H9 (cell line): Measurements from ENCODE around the gene SLC4A7. TPM values are rescaled to one million over a fixed set of nuclear protein-coding genes. Genes with fewer than 3 reads are reported as not detected.

Experiments
- DNase-seq: peaks from one replicate; pipeline ENCODE4 v3.0.0-alpha.2; 2017
- H2AFZ ChIP-seq: one replicate; pipeline ENCODE4 v1.6.1; 2013; ENCODE audit warnings: mild to moderate bottlenecking, low read length, control low read depth, moderate library complexity
- H2AK5ac ChIP-seq: 2 replicates; pipeline ENCODE4 v1.6.1; 2013; ENCODE audit warnings: low read length, control low read depth, mixed read lengths; ENCODE audit not compliant: insufficient read length
- H2BK120ac ChIP-seq: one replicate; pipeline ENCODE4 v1.6.1; 2013; ENCODE audit warnings: low read depth, mild to moderate bottlenecking, low read length, control low read depth, inconsistent platforms; ENCODE audit not compliant: poor library complexity, severe bottlenecking
- H2BK12ac ChIP-seq: 2 replicates; pipeline ENCODE4 v1.6.1; 2013; ENCODE audit warnings: low read length, control low read depth, mixed read lengths, low read depth; ENCODE audit not compliant: insufficient read length
- H2BK15ac ChIP-seq: 2 replicates; pipeline ENCODE4 v1.6.1; 2013; ENCODE audit warnings: low read depth, low read length, control low read depth
- H2BK20ac ChIP-seq: one replicate; pipeline ENCODE4 v1.6.1; 2013; ENCODE audit warnings: low read depth, mild to moderate bottlenecking, low read length, control low read depth, inconsistent platforms; ENCODE audit not compliant: poor library complexity, severe bottlenecking
- H2BK5ac ChIP-seq: 2 replicates; pipeline ENCODE4 v1.6.1; 2013; ENCODE audit warnings: low read length, control low read depth, mixed read lengths; ENCODE audit not compliant: insufficient read length
- H3K14ac ChIP-seq: 2 replicates; pipeline ENCODE4 v1.6.1; 2013; ENCODE audit warnings: low read length, control low read depth; ENCODE audit not compliant: insufficient read depth
- H3K18ac ChIP-seq: 2 replicates; pipeline ENCODE4 v1.6.1; 2013; ENCODE audit warnings: low read depth, mild to moderate bottlenecking, mixed read lengths, low read length, control low read depth; ENCODE audit not compliant: insufficient read length
- H3K23ac ChIP-seq: 2 replicates; pipeline ENCODE4 v1.6.1; 2013; ENCODE audit warnings: low read length, control low read depth, mixed read lengths, low read depth; ENCODE audit not compliant: insufficient read length
- H3K23me2 ChIP-seq: 2 replicates; pipeline ENCODE4 v1.6.1; 2013; ENCODE audit warnings: low read depth, mild to moderate bottlenecking, mixed read lengths, low read length, control low read depth; ENCODE audit not compliant: insufficient read length, poor library complexity, severe bottlenecking
- H3K27ac ChIP-seq: 2 replicates; pipeline ENCODE4 v1.5.1; 2013; ENCODE audit warnings: low read length, control low read depth, mixed read lengths, low read depth; ENCODE audit not compliant: insufficient read length
- H3K27me3 ChIP-seq: 2 replicates; pipeline ENCODE4 v1.6.1; 2013; ENCODE audit warnings: low read length, control low read depth, inconsistent platforms; ENCODE audit not compliant: insufficient read depth
- H3K4ac ChIP-seq: 2 replicates; pipeline ENCODE4 v1.6.1; 2013; ENCODE audit warnings: low read depth, mild to moderate bottlenecking, control low read depth, inconsistent platforms, low read length, moderate library complexity
- H3K4me1 ChIP-seq: 2 replicates; pipeline ENCODE4 v1.6.1; 2013; ENCODE audit warnings: low read length, control low read depth, inconsistent platforms; ENCODE audit not compliant: insufficient read depth
- H3K4me2 ChIP-seq: 2 replicates; pipeline ENCODE4 v1.6.1; 2013; ENCODE audit warnings: low read length, control low read depth, mixed read lengths; ENCODE audit not compliant: insufficient read length, insufficient read depth
- H3K56ac ChIP-seq: 2 replicates; pipeline ENCODE4 v1.6.1; 2013; ENCODE audit warnings: low read depth, mild to moderate bottlenecking, mixed read lengths, low read length, control low read depth; ENCODE audit not compliant: insufficient read length
- H3K79me1 ChIP-seq: 2 replicates; pipeline ENCODE4 v1.6.1; 2013; ENCODE audit warnings: low read depth, mild to moderate bottlenecking, moderate library complexity, low read length, control low read depth, inconsistent platforms; ENCODE audit not compliant: insufficient read depth, poor library complexity, severe bottlenecking
- H3K79me2 ChIP-seq: 2 replicates; pipeline ENCODE4 v1.6.1; 2013; ENCODE audit warnings: low read length, control low read depth, inconsistent platforms; ENCODE audit not compliant: insufficient read depth
- H3K9ac ChIP-seq: 2 replicates; pipeline ENCODE4 v1.6.1; 2013; ENCODE audit warnings: low read length, control low read depth, mixed read lengths; ENCODE audit not compliant: insufficient read length; ENCODE audit errors: extremely low read depth
- H3K9me3 ChIP-seq: one replicate; pipeline ENCODE4 v1.6.1; 2013; ENCODE audit warnings: low read depth, low read length, inconsistent platforms; ENCODE audit not compliant: control insufficient read depth
- H3T11ph ChIP-seq: one replicate; pipeline ENCODE4 v1.6.1; 2013; ENCODE audit warnings: mild to moderate bottlenecking, low read length, control low read depth, inconsistent platforms
- H4K20me1 ChIP-seq: one replicate; pipeline ENCODE4 v1.6.1; 2013; ENCODE audit not compliant: control insufficient read depth, insufficient read length, insufficient read depth
- H4K5ac ChIP-seq: 2 replicates; pipeline ENCODE4 v1.6.1; 2013; ENCODE audit warnings: low read depth, mild to moderate bottlenecking, mixed read lengths, low read length, control low read depth; ENCODE audit not compliant: insufficient read length
- H4K8ac ChIP-seq: replicated peaks from 2 replicates; pipeline ENCODE4 v1.6.1; 2013; ENCODE audit warnings: low read length, control low read depth, mixed read lengths, low read depth; ENCODE audit not compliant: insufficient read length
- H4K91ac ChIP-seq: 2 replicates; pipeline ENCODE4 v1.6.1; 2013; ENCODE audit warnings: low read depth, mild to moderate bottlenecking, moderate library complexity, mixed read lengths, low read length, control low read depth; ENCODE audit not compliant: insufficient read length
- H3K27ac Mint-ChIP-seq, 3 experiments: 2 replicates in 2 of 3; 3 replicates in 1 of 3; pipeline ENCODE4 v1.8.0; 2020 to 2021; ENCODE audit warnings: mixed read lengths in 3 of 3, mild to moderate bottlenecking in 1 of 3, moderate library complexity in 1 of 3
- H3K27me3 Mint-ChIP-seq: 2 replicates; pipeline ENCODE4 v1.8.0; 2021; ENCODE audit warnings: low read depth, mild to moderate bottlenecking, moderate library complexity, mixed read lengths
- H3K36me3 Mint-ChIP-seq, 3 experiments: 2 replicates in 2 of 3; 3 replicates in 1 of 3; pipeline ENCODE4 v1.8.0; 2020 to 2021; ENCODE audit warnings: low read depth in 3 of 3, mixed read lengths in 3 of 3; ENCODE audit not compliant: insufficient read depth in 1 of 3
- H3K4me1 Mint-ChIP-seq, 2 experiments: 2 replicates each; pipeline ENCODE4 v1.8.0; 2020; ENCODE audit warnings: mixed read lengths in 2 of 2
- H3K4me3 Mint-ChIP-seq, 2 experiments: 2 replicates in 1 of 2; 3 replicates in 1 of 2; pipeline ENCODE4 v1.8.0; 2020 to 2021; ENCODE audit warnings: mild to moderate bottlenecking in 2 of 2, mixed read lengths in 2 of 2, moderate library complexity in 1 of 2
- H3K9me3 Mint-ChIP-seq, 2 experiments: 2 replicates in 1 of 2; 3 replicates in 1 of 2; pipeline ENCODE4 v1.8.0; 2020; ENCODE audit warnings: mild to moderate bottlenecking in 2 of 2, mixed read lengths in 2 of 2, moderate library complexity in 1 of 2
- CTCF ChIP-seq: fragments of 200-600 bp; sonication (generic); conservative IDR thresholded peaks from 3 replicates; pipeline ENCODE4 v1.8.0; 2021; ENCODE audit warnings: antibody characterized with exemption, mild to moderate bottlenecking
- WGBS: extraction: QIAGEN DNeasy Blood & Tissue Kit; methylation state at CpG from one replicate; pipeline ENCODE4 v1.1.7; 2013; ENCODE audit warnings: missing lambda C conversion rate, low lambda C conversion rate, mixed read lengths; ENCODE audit not compliant: insufficient read length; ENCODE audit errors: extremely low coverage; 5-methylcytosine and 5-hydroxymethylcytosine counted together
- total RNA-seq: library from RNA; stranded (reverse); gene quantifications from 2 replicates; pipeline ENCODE4 v1.2.1, GENCODE V29; 2021

Gene SLC4A7
- total RNA-seq, 1 experiment from 2014 or later, result 46.1 TPM

GRCh38 chr3:27488821-27489220 is 4.6 kb upstream of the SLC4A7 start:
- no CpG with 5 or more reads among the region's 2 CpGs for WGBS
- no peak for TF ChIP-seq CTCF
- H3K27me3 Mint-ChIP-seq, result no peaks in the 10 kb centered on the region

More at GRCh38 chr3:27488821-27489220, 4.6 kb upstream of the SLC4A7 start:
- no peak overlapping the region for H2AK5ac ChIP-seq
- no peak for DNase-seq
- no peaks in the 10 kb centered on the region for H3K9me3 ChIP-seq
- no peaks in the 10 kb centered on the region for H3K36me3 Mint-ChIP-seq
- no peak overlapping the region for H3K27ac ChIP-seq
- no peaks in the 10 kb centered on the region for H3K23me2 ChIP-seq
- no peak overlapping the region for H3K4me2 ChIP-seq
- H4K8ac ChIP-seq, result no peak overlapping the region
- H3K4me1 ChIP-seq, result no peaks in the 10 kb centered on the region
- no peaks in the 10 kb centered on the region for H3K79me1 ChIP-seq
- H3K23ac ChIP-seq, result no peak overlapping the region
- no peak overlapping the region for H3K4ac ChIP-seq
- peaks cover 0 to 2% of the 10 kb centered on the region in 2 experiments; a peak in 1 of 5 replicates for H3K9me3 Mint-ChIP-seq
- H3K4me3 Mint-ChIP-seq, result no peak overlapping the region
- H2AFZ ChIP-seq, result no peak overlapping the region
- H4K20me1 ChIP-seq, result no peaks in the 10 kb centered on the region
- no peak overlapping the region for H2BK15ac ChIP-seq
- H4K91ac ChIP-seq, result no peak overlapping the region
- H2BK12ac ChIP-seq, result no peak overlapping the region
- H2BK5ac ChIP-seq, result no peak overlapping the region
- no peak overlapping the region for H3K18ac ChIP-seq
- H3K14ac ChIP-seq, result no peak overlapping the region
- H3K4me1 Mint-ChIP-seq, result peaks cover 0 to 4% of the 10 kb centered on the region in 2 experiments; a peak in 2 of 4 replicates
- no peak overlapping the region for H2BK20ac ChIP-seq
- H3T11ph ChIP-seq, result no peak overlapping the region
- no peak overlapping the region for H4K5ac ChIP-seq
- no peaks in the 10 kb centered on the region for H3K27me3 ChIP-seq
- H2BK120ac ChIP-seq, result no peak overlapping the region
- H3K9ac ChIP-seq, result no peak overlapping the region
- no peaks in the 10 kb centered on the region for H3K79me2 ChIP-seq
- H3K27ac Mint-ChIP-seq, result no peak overlapping the region
- H3K56ac ChIP-seq, result no peak overlapping the region
